NT2/D1 (cell line): ENCODE results near the gene LRRC8A.

Source experiments
- SUZ12 ChIP-seq: IDR thresholded peaks from 2 replicates; pipeline ENCODE4 v1.6.1; 2011; ENCODE audit not compliant: insufficient read length, insufficient read depth; ENCODE audit errors: extremely low read depth
- YY1 ChIP-seq: IDR thresholded peaks from 2 replicates; pipeline ENCODE4 v1.6.1; 2011; ENCODE audit not compliant: insufficient read length, insufficient read depth

DNA sequence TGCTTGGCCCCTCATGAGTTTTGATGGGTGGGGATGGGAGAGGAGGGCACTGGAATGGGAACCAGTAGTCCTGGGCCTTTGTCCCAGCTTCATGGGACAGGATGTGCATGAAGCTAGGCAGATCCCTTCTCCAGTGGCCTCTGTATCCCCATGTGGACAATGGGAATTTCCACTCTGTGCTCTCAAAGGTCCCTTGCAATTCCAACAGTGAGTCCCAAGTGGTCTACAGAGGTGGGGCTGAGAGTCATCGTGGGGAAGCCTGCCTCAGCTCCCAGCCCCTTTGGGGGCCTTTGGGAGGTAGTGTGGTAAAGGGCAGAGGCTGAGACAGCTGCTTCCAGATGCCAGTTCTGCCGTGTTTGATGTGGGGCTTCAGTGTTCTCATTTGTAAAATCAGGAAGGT is 37.0 kb downstream of the LRRC8A start:
- TF ChIP-seq SUZ12 (no peak), YY1 (no peak)
